Stimulated activated CD4-positive, alpha-beta T cell treated with anti-CD3 and anti-CD28 coated beads, TNF-alpha, amount 100 ng/mL, for 1 hour (primary cell): ENCODE data around the gene AKAP13.
"Not testable (repeated sequence)": the region's sequence is repeated elsewhere in the genome, so short reads cannot be mapped to it uniquely, and the experiment has no call there.

ENCODE experiments used
- DNase-seq, 3 donors: peaks; one replicate each; pipeline ENCODE4 v3.0.0-alpha.2; 2020; ENCODE audit warnings: low read depth in 3 of 3, low spot score in 1 of 3

AKAP13 gene

DNA sequence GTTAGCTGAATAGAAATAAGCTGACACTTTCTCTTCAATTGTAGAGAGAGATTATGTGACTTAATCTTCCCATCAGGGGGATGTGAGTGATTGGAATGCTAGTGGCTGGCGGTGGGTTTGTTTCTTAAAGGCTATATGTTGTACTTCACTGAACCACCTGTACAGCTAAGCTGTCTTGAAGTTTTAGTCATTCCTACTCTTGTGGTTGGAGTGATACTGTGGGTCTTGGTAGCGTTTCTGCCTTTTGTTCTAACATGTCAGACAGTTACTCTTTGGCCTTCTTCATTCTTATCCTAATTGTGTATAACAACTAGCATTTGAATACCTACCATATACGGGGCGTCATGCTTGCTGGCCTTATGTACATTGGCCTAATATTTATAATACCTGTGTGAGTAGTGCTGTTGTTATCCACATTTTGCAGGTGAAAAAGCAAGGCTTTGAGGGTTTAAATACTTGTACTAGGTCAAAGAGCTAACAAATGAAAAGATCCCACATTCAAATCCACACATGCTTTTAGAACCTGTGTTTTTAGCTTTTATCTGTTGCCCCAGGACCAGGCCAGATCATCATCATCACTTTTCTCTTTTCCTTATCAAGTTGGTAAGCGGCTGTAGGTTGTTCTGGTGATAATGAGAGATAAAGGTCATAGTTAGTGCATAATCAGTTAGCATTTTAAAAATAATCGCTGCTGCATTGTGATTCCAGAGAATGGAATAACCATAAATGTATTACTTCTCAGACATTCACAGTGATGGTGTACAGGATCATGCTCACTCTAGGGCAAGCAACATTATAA lies 50.2 kb downstream of the AKAP13 start:
- DNase-seq: no peak

DNA sequence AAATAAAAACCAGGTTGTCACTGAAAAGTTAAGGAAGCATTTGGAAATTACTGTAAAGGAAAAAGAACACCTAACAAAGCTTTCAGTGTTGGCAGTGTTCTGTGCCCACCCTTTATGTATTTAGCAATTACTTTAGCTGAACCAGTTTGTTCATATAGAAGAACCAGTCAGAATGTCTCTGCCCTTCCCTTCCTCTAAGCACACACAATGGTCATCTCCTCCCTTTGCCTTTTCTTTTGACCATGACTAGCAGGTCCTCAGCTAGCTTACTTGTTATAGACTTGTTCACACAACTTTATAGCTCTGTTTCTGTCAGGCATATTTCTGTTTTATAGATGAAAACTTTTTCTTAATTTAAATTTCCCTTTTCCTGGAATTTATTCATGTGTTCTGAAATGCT lies 59.6 kb downstream of the AKAP13 start:
- no peak for DNase-seq

DNA sequence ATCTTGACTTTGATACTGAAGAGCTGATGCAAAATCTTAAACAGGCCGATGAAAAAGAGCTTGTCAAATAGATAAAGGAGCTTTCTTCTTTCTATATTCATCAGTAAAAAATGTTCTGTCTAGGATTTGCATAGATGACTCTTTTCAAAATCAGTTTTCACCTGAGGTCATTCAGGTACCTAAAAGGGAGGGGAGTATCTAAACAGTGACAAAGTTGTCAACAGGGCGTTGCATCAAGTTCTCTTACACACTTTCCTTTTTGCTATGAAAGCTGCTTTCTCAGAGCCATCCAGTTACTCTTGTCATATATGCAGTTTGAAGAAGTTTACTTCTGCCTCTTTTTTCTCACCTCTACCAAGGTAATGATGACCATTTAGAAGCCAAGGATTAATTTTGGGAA lies 60.0 kb downstream of the AKAP13 start:
- no peak for DNase-seq

DNA sequence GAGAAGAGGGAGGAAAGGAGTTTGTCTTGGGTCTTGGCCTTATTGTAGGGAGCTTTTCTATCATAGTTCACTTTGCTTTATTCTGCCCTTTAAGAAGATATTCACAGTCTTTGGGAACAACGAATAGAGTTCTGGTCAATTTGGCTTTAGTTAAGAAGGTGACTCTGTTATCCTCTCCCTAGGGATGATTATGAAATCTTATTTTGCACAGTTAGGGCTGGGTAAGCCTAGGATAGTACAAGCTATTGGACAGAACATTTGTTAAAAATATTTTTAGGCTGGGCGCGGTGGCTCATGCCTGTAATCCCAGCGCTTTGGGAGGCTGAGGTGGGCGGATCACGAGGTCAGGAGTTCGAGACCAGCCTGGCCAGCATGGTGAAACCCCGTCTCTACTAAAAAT lies 61.5 kb downstream of the AKAP13 start:
- not testable (repeated sequence) for DNase-seq

DNA sequence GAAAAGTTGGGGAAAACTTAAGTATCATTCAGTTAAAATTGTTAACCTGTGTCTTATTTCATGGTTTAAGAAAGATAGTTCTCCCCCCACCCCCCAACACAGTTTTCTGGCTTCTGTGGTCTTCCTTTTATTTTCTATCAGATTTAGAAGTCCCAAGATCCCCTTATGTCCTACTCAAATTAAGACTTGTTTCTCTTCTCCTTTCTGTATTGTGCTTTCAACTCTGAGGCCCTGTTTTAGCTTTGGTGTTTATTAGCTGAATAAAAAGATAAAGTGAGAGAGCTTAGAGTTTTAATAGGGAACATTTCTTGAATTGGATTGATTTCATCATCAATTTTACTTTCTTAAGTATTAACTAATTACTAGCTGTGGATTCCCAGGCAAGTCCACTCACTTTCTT lies 62.6 kb downstream of the AKAP13 start:
- DNase-seq: no peak

DNA sequence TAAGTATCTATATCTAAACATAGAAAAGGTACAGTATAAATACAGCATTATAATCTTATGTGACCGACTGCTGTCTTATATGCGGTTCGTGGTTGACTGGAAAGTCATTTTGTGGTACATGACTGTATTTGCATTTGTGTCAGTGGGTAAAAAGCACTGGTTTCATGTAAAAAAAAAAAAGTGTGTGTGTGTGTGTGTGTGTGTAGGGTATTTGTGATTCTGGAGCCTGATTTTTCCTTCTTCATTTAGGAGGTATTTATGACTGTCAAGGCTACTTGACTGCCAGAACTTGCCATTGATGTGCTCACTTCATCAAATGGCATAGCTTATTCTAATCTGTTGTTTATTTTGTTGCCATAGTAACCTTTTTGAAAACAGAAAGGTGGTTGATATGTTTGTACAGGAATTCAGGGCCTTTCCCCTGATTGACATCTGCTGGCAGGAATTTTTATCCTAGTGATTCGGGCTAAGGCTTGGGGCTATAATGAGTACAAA lies 63.2 kb downstream of the AKAP13 start:
- DNase-seq: no peak

DNA sequence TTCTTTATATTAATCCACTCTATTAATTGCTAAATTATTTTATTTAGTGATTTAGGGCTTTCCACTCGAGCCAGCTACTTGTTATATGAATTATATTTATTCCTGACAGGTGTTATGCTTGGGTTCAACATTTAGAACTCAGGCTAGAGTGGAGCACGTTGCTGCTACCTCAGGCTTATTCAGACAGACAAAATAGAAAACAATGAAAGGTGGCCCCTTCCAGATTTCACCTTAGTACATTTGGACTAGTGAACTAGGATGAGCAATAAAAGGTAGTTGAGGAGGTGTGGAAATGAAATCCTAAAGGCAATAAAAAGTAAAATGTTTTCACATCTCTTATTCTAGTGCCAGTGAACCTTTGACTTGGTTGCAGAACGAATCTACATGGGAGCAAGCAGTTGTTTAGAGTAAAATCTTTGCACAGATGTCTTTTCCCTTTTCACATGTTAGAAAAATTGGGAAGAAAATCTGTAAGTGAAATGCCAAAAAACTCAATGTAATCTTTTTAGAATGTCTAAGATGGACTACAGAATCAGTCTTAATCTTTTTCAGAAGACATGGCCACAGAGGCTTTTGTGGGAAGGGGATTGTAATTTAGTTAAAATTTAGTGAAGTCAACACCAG lies 63.8 kb downstream of the AKAP13 start:
- no peak for DNase-seq

DNA sequence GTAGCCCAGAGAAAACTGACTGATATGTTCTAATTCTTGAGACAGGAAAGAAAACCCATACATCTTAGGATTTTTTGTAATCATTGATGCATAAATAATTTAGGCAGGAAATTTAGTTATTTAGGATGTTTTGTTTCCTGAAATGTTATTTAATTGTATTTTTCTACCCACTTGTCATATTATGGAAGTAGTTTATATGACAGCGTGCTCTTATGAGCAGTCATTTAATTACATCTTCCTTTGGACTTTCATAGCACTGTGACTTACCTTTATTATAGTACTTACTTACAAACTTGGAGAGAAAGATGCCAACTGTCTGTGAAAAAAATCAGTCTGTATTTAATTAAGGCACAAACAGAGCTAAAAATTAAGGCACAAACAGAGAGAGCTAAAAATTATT lies 65.0 kb downstream of the AKAP13 start:
- no peak for DNase-seq

DNA sequence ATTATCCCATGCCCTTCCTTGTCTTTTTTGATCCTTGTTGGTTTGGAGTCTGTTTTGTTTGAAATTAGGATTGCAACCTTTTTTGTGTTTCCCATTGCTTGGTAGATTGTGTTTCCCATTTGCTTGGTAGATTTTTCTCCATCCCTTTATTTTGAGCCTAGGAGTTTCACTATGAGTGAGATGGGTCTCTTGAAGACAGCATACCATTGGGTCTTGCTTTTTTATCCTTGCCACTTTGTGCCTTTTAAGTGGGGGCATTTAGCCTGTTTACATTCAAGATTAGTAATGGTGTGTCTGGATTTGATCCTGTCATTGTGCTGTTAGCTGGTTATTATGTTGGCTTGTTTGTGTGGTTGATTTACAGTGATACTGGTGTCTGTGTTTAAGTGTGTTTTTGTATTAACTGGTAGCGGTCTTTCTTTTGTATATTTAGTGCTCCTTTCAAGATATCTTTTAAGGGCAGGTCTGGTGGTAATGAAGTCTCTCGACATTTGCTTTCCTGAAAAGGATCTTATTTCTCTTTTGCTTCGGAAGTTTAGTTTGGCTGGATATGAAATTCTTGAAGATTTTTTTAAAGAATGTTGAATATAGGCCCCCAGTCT lies 70.8 kb downstream of the AKAP13 start:
- DNase-seq: no peak

DNA sequence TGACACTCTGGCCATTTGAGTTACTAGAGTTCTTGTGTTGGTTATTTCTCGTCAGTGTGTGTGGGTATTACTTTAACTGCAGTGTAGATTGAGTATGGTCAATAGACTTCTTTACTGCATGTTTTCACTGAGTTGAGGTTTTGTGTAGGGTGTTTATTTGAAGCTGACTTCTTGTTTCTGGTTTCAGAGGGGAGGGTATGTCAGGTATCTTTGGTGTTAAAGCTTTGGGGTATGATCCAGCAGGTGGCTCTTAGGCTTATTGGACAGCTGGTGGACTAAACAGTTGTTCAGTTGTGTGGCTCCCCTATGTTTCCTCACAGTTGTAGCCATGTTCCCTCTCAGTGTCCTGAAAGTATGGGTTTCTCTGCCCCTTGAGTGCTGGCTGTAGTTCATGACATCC lies 72.0 kb downstream of the AKAP13 start:
- DNase-seq: no peak

DNA sequence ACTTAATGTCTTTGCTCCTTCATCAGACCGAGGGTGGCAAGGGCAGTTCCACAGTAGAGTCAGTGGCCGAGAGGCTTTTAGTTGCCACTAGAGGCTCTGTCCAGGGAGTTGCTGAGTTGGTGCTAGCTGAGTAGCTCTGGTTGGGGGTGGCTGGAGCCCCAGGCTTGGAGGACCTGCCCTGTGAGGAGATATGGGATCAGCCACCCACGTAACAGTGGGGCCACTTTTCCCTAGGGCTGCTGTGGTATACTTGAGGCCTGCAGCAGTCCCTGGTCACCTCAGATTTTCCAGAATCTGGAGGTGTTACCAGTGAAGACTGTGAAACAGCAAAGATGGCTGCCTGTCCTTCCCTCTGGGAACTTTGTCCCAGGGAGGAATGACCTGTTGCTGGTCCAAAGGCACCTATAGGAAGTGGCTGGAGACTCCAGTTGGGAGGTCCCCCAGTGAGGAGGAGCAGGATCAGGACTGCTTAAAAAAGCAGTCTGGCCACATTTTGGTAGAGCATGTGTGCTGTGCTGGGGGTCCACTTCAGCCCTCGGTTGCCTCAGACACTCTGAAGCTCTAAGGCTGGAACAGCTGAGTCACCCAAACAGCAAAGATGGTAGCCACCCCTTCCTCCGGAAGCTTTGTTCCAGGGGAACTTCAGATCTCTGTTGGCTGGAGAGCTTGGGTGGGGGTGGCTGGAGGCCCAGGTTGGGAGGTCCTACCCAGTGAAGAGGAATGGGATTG lies 72.9 kb downstream of the AKAP13 start:
- no peak for DNase-seq

DNA sequence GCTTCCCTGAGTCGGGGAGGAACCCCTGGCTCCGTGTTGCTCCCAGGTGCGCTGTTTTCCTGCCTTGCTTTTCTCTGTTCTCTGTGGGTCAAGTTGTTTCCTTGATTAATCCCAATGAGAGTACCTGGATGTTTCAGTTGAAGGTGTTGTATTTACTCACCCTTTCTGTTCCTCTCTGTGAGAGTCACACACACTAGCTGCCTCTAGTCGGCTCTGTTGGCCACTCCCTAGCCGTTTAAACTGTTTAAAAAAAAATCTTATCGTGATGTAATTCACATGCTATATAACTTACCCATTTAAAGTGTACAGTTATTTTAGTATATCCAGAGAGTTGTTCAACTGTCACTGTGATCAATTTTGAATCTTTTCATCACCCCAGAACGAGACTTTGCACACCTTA lies 74.0 kb downstream of the AKAP13 start:
- DNase-seq: no peak

DNA sequence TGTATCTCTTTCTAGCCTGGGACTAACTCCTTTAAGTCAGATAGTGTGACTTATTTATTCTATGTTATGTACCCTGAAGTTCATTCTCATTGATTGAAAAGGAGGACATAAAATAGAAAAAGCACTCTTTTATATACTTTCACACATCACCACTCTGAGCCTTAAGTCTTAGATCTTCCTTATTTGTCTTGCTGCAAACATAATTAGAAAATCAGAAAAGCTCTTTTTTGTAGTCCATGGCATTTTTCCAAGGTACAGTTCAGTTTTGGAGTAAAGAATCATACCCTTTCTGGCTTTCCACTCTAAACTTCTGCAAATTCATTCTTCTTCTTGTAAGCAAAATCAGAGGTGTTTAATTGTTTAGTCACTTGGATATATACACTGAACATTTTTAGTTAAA lies 75.5 kb downstream of the AKAP13 start:
- DNase-seq: no peak

DNA sequence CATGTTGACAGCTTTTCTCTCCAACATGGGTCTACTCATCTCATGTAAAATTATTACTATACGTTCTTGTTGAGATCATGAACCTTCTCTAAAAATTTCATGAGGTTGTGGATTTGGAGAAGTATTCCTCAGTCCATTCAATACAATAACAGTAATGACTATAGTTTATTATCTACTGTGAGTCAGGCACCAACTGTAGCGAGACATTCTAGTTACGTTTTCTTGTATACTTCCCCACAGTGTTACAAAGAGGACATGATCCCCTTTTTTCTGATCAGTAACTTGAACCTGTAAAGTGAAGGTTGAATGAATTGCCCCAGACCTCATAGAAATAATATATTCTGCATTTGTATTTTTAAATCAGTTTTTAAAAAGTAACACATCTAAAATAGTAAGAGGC lies 76.4 kb downstream of the AKAP13 start:
- DNase-seq: no peak

DNA sequence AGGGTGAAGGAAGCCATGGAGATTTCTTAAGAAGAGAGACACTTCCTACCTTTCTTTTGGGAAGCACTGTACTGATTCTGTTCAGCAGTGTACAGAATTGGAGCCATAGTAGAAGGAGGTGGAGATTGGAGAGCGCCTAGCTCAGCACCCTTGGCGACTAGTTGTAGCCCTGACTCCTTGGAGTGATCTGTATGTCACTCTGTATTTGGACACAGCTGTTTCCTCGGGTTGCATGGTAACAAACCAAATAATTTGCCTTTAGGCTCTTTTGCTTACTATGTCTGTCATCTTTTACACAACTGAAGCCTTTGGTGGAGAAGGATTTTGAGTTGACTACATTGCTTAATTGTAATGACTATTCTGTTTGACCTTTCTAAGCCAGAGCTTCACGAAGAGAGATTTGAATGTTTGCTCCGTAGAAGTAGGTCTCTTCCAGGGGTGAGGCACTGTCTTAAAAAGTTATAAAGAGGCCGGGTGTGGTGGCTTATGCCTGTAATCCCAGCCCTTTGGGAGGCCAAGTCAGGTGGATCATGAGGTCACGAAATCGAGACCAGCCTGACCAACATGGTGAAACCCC lies 77.1 kb downstream of the AKAP13 start:
- no peak for DNase-seq

DNA sequence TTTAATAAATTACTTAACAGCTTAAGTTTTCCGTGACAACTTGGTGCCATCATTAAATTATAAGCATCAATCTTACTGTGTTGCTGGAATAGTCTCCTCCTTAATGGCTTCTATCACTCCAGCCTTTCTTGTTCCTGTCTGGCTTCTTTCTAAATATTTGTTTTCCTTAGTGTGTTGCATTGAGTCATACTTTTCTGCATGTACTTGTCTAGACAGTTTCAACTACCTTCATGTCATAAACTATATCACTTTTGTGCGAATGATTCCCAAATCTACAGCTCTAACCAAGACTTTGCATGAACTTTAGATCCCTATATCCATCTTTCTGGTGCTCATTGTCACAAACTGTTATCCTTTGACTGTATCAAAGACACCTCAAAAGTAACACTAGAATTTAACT lies 78.4 kb downstream of the AKAP13 start:
- no peak for DNase-seq

DNA sequence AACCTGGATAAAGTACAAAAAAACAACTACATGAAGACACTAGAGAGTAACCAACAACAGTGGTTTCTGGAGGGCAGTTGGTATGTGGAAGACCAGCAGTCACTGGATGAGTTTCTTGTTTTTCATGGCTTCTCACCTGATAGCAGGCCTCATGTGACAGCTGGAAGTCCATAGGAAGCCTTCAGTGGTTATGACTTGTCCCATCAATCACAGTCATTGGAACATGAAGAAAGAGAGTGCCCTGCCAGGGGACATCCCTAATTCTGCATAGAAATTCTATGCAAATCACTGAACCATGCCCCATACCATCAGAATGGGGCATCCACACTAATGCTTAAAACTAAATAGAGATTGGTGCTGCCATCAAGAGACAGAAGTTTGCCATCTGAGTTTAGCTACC lies 81.6 kb downstream of the AKAP13 start:
- no peak for DNase-seq

DNA sequence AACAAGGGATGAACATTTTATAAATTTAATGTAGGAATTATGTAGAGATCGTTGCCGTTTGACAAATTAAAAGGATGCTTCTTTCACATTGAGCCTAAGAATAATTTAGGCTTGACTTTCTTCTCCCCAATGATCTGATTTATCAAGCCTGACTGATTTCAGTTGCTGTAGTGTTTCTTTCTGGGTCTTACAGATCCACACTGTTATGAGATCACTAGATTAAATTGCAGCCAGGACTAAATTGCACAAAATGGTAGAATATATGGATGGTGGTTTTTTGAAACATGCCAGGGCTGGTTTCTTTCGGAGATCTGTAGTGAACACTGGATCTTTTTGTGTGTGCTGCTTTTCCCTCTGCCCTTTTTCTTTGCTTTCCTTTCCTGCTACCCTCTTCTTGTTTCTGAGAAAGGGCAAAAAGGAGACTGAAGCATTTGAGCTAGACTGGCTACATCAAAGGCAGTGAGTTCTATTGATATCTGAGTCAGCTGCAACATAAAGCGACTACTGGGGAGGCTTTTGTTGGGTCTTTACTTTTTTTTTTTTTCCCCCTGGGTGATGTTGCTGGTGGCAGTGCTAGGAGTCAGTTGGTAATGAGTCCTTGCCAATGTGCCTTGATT lies 83.0 kb downstream of the AKAP13 start:
- no peak for DNase-seq

DNA sequence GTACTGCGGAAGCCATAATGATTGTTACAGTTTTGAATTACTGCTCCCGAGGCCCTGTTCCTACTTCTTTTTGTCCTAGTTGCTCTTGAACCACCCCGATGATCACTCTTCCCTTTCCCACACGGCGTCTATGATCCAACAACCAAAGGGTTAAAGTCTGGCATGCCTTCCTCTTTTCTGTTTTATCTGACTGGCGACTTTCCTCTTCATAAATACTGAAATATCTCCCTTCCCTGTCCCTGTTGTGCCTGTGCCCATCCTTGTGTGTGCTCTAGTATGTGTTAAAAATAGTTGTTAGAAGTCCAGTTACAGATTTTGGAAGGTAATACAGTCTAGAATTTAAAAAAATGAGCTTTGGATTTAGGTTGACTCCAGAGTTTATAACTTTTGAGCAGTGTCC lies 83.6 kb downstream of the AKAP13 start:
- no peak for DNase-seq

DNA sequence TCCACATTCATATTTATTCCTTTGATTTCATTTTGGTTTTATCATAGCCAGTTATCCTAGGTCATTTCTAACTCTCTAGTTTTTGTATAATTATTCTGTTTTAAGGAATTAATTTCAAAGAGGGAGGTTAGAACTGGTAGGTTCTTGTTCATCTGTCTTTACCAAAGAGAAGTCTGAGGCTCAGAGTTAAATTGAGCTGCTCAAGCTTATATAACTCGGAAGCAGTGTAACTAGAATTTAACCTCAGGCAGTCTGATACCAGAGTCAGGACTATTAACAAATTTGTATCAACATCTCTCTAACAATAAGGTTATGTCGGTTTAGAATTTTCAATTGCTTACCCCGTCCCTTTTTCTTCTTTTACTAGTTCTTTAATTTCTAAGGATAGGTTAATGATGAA lies 84.1 kb downstream of the AKAP13 start:
- no peak for DNase-seq
